ENCODE measurements around the gene MTHFSD. TPM values are rescaled to one million over a fixed set of nuclear protein-coding genes. Genes with fewer than 3 reads are reported as not detected.
A peak's percentile ranks its signal among the peaks of the same experiment; 100 is the strongest.

The MTHFSD gene
- total and polyA plus RNA-seq, 10 of the 15 experiments (the other 5 are each of a cell fraction or from before 2014, with no cell fraction given): 2.2 to 24.5 (median 18.1) TPM

GRCh38 chr16:86576591-86577313 lies 21.7 kb upstream of the MTHFSD start (continued):
- no peak for TF ChIP-seq RFX5 (IDR thresholded peaks at IDR 0.05; ENCODE audit: low read depth, low read length)
- no peak for TF ChIP-seq BRCA1 (IDR thresholded peaks at IDR 0.05; ENCODE audit: low read depth, low read length)
- TF ChIP-seq SIX5 (IDR thresholded peaks at IDR 0.05; ENCODE audit: low read depth, low read length, severe bottlenecking): no peak

DNA sequence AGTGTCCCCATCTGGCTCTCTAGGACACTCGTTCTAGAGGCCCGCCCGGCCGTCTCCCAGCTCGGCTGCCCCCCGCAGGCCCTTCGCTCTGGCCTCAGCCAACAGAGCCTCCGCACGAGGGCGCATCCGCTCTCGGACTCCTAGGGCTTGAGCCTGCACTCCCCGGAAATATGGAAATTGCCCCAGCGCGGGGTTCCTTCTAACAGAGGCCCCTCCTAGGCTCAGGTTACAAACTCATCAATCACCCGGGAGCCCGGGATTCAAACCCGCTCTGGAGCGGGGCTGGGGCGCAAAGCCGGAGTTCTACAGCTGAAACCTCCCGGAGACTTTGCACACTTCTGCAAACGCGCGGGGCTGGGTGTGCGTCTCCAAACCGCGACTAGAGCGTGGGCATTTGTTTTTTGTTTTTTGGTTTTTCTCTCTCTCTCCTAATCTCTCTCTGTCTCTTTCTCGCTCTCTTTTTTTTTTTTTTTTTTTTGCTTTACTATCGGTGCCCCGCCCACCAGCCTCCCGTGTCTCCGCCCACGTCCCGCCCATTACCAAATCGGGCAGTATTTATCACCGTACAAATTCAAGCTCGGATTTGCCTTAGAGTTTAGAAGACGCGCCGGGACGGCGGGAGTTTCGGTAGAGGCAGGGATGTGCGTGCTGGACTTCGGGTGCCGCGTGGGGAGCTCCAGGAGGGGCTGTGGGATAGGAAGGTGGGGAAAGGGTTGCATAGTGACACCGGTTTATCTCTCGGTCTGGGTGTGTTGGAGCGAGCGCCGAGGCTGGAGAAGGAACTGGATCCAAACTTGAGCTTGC lies 20.9 kb upstream of the MTHFSD start:
- ChIA-PET CTCF (interaction anchor here (0.5 to 1.8 kb wide), 7 partner anchors 11 to 486 kb away, joined by 3 to 7 read pairs (median 3); no protein-coding TSS in a partner anchor), RAD21 (ENCODE audit: unreplicated experiment) (interaction anchor here (0.5 to 1.8 kb wide), 4 partner anchors 12 to 659 kb away, joined by 3 to 7 read pairs (median 4); no protein-coding TSS in a partner anchor), SMC1A (ENCODE audit: uncharacterized antibody, unreplicated experiment) (interaction anchor here (0.7 kb wide), 1 partner anchor 189 kb away, joined by 3 read pairs; no protein-coding TSS in a partner anchor), POLR2A (interaction anchor here (0.6 to 0.7 kb wide), 2 partner anchors 88 to 670 kb away, joined by 3 to 5 read pairs; no protein-coding TSS in a partner anchor)
- Histone ChIP-seq H3K4me2 (ENCODE audit: control insufficient read depth, insufficient read depth) (no peak overlapping the region), H3K36me3 (ENCODE audit: control insufficient read depth in 2 of 2, insufficient read depth in 2 of 2, low read length in 1 of 2) (no peaks in the 10 kb centered on the region), H4K20me1 (ENCODE audit: control insufficient read depth, insufficient read depth) (no peaks in the 10 kb centered on the region), H3K27me3 (replicated peaks in 1 of 2; ENCODE audit: control insufficient read depth in 2 of 2, insufficient read depth in 2 of 2, low read length in 1 of 2) (peaks cover 2 to 4% of the 10 kb centered on the region in 2 experiments; a peak in 2 of 4 replicates), H3K4me3 (no peak overlapping the region), H3K9me3 (replicated peaks; ENCODE audit: control insufficient read depth, insufficient read depth, low read length) (no peaks in the 10 kb centered on the region), H3K4me1 (ENCODE audit: control insufficient read depth, insufficient read depth, low read length) (no peaks in the 10 kb centered on the region), H2AFZ (ENCODE audit: control insufficient read depth, low read depth, low read length) (no peak overlapping the region), H3K27ac (ENCODE audit: control insufficient read depth, insufficient read depth) (no peak overlapping the region), H3K79me2 (ENCODE audit: control insufficient read depth, insufficient read depth, low read length) (no peaks in the 10 kb centered on the region), H3K9ac (ENCODE audit: control insufficient read depth, insufficient read depth, low read length) (no peak overlapping the region)
- TF ChIP-seq SP1 (IDR thresholded peaks at IDR 0.05; ENCODE audit: low read depth, low read length) (no peak), TARDBP (IDR thresholded peaks at IDR 0.05; ENCODE audit: borderline replicate concordance) (no peak), SIN3A (IDR thresholded peaks at IDR 0.05; ENCODE audit: low read depth, low read length) (no peak), HDAC6 (IDR thresholded peaks at IDR 0.05; ENCODE audit: unreplicated experiment) (no peak), SRF (IDR thresholded peaks at IDR 0.05; ENCODE audit: low read depth in 2 of 2, low read length in 2 of 2) (no peak), BRCA1 (IDR thresholded peaks at IDR 0.05; ENCODE audit: low read depth, low read length) (no peak), SMC3 (IDR thresholded peaks at IDR 0.05; ENCODE audit: borderline replicate concordance, low read length) (peak; percentile 7; the same call in 1 of the 2 replicates), BCL3 (IDR thresholded peaks at IDR 0.05; ENCODE audit: borderline replicate concordance, insufficient read depth, low read depth, low read length, poor library complexity, severe bottlenecking) (no peak)
- TF ChIP-seq, protein P1, sequence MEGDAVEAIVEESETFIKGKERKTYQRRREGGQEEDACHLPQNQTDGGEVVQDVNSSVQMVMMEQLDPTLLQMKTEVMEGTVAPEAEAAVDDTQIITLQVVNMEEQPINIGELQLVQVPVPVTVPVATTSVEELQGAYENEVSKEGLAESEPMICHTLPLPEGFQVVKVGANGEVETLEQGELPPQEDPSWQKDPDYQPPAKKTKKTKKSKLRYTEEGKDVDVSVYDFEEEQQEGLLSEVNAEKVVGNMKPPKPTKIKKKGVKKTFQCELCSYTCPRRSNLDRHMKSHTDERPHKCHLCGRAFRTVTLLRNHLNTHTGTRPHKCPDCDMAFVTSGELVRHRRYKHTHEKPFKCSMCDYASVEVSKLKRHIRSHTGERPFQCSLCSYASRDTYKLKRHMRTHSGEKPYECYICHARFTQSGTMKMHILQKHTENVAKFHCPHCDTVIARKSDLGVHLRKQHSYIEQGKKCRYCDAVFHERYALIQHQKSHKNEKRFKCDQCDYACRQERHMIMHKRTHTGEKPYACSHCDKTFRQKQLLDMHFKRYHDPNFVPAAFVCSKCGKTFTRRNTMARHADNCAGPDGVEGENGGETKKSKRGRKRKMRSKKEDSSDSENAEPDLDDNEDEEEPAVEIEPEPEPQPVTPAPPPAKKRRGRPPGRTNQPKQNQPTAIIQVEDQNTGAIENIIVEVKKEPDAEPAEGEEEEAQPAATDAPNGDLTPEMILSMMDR (IDR thresholded peaks at IDR 0.05 in 2 of 3, conservative IDR thresholded peaks at IDR 0.05 in 1 of 3; ENCODE audit: control insufficient read depth in 2 of 3, extremely low read depth in 1 of 3, insufficient read depth in 1 of 3, low read depth in 3 of 3, low read length in 3 of 3): peak in 2 of 3 experiments; percentile 20 to 32; a peak in 2 of 6 replicates
- 13% methylated on average over 50 of the region's 54 CpGs for WGBS (ENCODE audit: insufficient coverage, insufficient replicate concordance, low lambda C conversion rate, missing lambda C conversion rate)
- DNase-seq (ENCODE audit: low read depth, low spot score) (no peak), FAIRE-seq (no peak), ATAC-seq (peak; percentile 87)
- intact Hi-C loops (cut with micrococcal nuclease; ENCODE audit: unreplicated experiment) (no loop called here), in situ Hi-C loops (cut with MboI) (no loop called here)
- BruUV-seq (replicated peaks): no TSS peak

Measured in GM12878 (cell line).